Large intestine (tissue), 3 donors: ENCODE data around the gene NKD2. TPM values are rescaled to one million over a fixed set of nuclear protein-coding genes. Genes with fewer than 3 reads are reported as not detected.

Source experiments
- DNase-seq, 2 donors: peaks; one replicate each; pipeline versions ENCODE4 v3.0.0 to v3.0.0-alpha.2; 2013
- H3K27ac ChIP-seq: one replicate; pipeline ENCODE4 v1.5.1; 2013; ENCODE audit warnings: low read length
- H3K27me3 ChIP-seq: 2 replicates; pipeline ENCODE4 v1.6.1; 2013; ENCODE audit warnings: low read length; ENCODE audit not compliant: control insufficient read depth, insufficient read depth
- H3K36me3 ChIP-seq: 2 replicates; pipeline ENCODE4 v1.6.1; 2013; ENCODE audit warnings: low read length; ENCODE audit not compliant: control insufficient read depth, insufficient read depth
- H3K4me1 ChIP-seq: one replicate; pipeline ENCODE4 v1.6.1; 2013; ENCODE audit warnings: low read length; ENCODE audit not compliant: control insufficient read depth, insufficient read depth
- H3K4me3 ChIP-seq: one replicate; pipeline ENCODE4 v1.5.1; 2013; ENCODE audit warnings: low read length
- H3K9me3 ChIP-seq: one replicate; pipeline ENCODE4 v1.6.1; 2013; ENCODE audit warnings: mild to moderate bottlenecking, low read depth, low read length, moderate library complexity; ENCODE audit not compliant: control insufficient read depth
- WGBS: methylation state at CpG from one replicate; pipeline ENCODE4 v1.1.5; 2013; ENCODE audit warnings: low lambda C conversion rate; ENCODE audit not compliant: insufficient coverage; 5-methylcytosine and 5-hydroxymethylcytosine counted together
- polyA plus RNA-seq: library from polyadenylated mRNA; unstranded; fragments of 120-200 nt; gene quantifications from one replicate; pipeline ENCODE4 v1.2.1, GENCODE V29; 2013

The NKD2 gene
- polyA plus RNA-seq, 1 donor, result 15.2 TPM

GRCh38 chr5:1012313-1012841, 3.8 kb downstream of the NKD2 start:
- Histone ChIP-seq H3K27me3 (peaks cover 7% of the 10 kb centered on the region), H3K27ac (no peak overlapping the region), H3K9me3 (peaks cover 2% of the 10 kb centered on the region), H3K4me1 (peaks cover 27% of the 10 kb centered on the region), H3K36me3 (peaks cover 26% of the 10 kb centered on the region), H3K4me3 (no peak overlapping the region)
- WGBS, result no CpG with 5 or more reads among the region's 12 CpGs
- DNase-seq, result no peak

GRCh38 chr5:1012900-1013237, 4.3 kb downstream of the NKD2 start:
- H3K36me3 ChIP-seq, result peaks cover 29% of the 10 kb centered on the region
- H3K27ac ChIP-seq, result no peak overlapping the region
- H3K9me3 ChIP-seq, result no peaks in the 10 kb centered on the region
- WGBS, result no CpG with 5 or more reads among the region's 7 CpGs
- H3K4me3 ChIP-seq, result no peak overlapping the region
- peaks cover 7% of the 10 kb centered on the region for H3K27me3 ChIP-seq
- no peak for DNase-seq
- peaks cover 22% of the 10 kb centered on the region for H3K4me1 ChIP-seq

GRCh38 chr5:1013238-1013947, 4.8 kb downstream of the NKD2 start:
- no peak for DNase-seq
- H3K4me1 ChIP-seq, result peaks cover 17% of the 10 kb centered on the region
- peaks cover 32% of the 10 kb centered on the region for H3K36me3 ChIP-seq
- H3K9me3 ChIP-seq, result no peaks in the 10 kb centered on the region
- no peak overlapping the region for H3K4me3 ChIP-seq
- no CpG with 5 or more reads among the region's 19 CpGs for WGBS
- H3K27me3 ChIP-seq, result peaks cover 6% of the 10 kb centered on the region
- H3K27ac ChIP-seq, result no peak overlapping the region

- Histone ChIP-seq H3K27me3 (peaks cover 5% of the 10 kb centered on the region), H3K4me1 (peaks cover 15% of the 10 kb centered on the region), H3K27ac (no peak overlapping the region), H3K36me3 (peaks cover 34% of the 10 kb centered on the region), H3K9me3 (no peaks in the 10 kb centered on the region), H3K4me3 (no peak overlapping the region)
- DNase-seq, result no peak
- WGBS, result 100% methylated on average over 1 of the region's 3 CpGs
These were observed 5.3 kb downstream of the NKD2 start for GRCh38 chr5:1013948-1014301.

DNA sequence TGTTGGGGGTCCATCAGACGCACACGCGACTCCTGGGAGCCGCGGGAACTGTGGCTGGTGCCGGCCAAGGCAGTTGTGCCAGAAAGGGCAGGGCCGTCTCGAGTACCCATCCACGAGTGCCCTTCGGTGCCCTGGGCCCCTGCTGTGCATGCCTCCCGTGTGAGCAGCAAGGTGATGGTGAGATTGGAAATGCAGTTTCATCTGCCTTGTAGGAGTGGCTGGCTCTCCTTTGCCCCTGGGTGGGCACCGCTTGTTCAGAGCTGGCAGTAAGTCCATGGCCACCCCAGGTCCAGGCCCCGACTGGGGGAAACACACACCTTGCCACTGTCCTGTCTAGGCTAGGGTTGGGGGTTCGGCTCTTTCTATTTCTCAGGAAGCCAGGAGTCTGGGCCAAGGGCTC, 5.7 kb downstream of the NKD2 start:
- Histone ChIP-seq H3K36me3 (peaks cover 35% of the 10 kb centered on the region), H3K9me3 (no peaks in the 10 kb centered on the region), H3K27me3 (peaks cover 5% of the 10 kb centered on the region), H3K27ac (no peak overlapping the region), H3K4me1 (peaks cover 15% of the 10 kb centered on the region), H3K4me3 (no peak overlapping the region)
- no peak for DNase-seq
- WGBS, result no CpG with 5 or more reads among the region's 14 CpGs

- no peak overlapping the region for H3K4me3 ChIP-seq
- no peak for DNase-seq
- peaks cover 35% of the 10 kb centered on the region for H3K36me3 ChIP-seq
- peaks cover 13% of the 10 kb centered on the region for H3K4me1 ChIP-seq
- H3K27ac ChIP-seq, result no peak overlapping the region
- peaks cover 2% of the 10 kb centered on the region for H3K27me3 ChIP-seq
- no peaks in the 10 kb centered on the region for H3K9me3 ChIP-seq
- whole genome bisulfite sequencing, result no CpG with 5 or more reads among the region's 17 CpGs
These were observed 6.2 kb downstream of the NKD2 start for GRCh38 chr5:1014781-1015221.

DNA sequence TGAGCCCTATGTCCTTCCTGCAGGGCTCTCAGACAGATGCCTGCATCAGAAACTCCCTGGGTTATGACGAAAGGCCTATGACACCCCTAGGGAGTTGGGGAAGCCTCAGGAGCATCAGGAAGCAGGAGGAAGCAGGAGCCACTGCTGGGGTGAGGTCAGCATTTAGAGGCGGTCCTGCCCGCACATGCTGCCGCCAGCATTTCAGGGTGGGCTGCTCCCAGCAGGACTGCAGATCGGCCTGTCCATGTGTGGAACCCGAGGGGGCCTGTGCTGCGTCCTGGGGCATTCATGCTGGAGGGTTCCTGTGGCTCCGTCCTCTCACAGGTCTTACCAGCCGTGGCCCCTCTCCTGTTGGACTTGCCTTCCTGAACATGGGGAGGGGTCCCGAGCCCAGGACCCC, 6.9 kb downstream of the NKD2 start:
- Histone ChIP-seq H3K27me3 (no peaks in the 10 kb centered on the region), H3K4me3 (no peak overlapping the region), H3K27ac (no peak overlapping the region), H3K9me3 (no peaks in the 10 kb centered on the region), H3K4me1 (peaks cover 15% of the 10 kb centered on the region), H3K36me3 (peaks cover 35% of the 10 kb centered on the region)
- no CpG with 5 or more reads among the region's 10 CpGs for WGBS
- no peak for DNase-seq

DNA sequence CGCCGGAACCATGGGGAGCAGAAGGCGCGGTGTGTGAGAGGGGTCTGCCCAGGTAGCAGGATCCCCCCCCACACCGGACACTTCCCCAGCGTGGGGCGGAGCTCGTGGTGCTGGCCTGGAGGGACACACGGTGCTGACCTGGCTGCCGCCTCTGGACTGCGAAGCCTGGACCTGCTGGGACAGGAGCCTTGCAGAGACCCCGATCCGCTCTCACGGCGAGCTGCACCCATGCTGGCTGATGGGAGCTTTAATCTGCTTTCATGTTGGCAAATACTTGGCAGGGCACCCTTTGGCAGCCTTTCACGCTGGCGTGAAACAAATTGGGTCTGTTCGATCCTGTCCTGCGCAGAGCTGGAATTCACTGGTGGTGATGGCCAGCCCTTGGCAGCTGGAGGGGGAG, 7.4 kb downstream of the NKD2 start:
- H3K4me3 ChIP-seq, result no peak overlapping the region
- peaks cover 14% of the 10 kb centered on the region for H3K4me1 ChIP-seq
- WGBS, result no CpG with 5 or more reads among the region's 19 CpGs
- H3K36me3 ChIP-seq, result peaks cover 35% of the 10 kb centered on the region
- DNase-seq, result no peak
- H3K9me3 ChIP-seq, result no peaks in the 10 kb centered on the region
- no peak overlapping the region for H3K27ac ChIP-seq
- no peaks in the 10 kb centered on the region for H3K27me3 ChIP-seq

GRCh38 chr5:1016476-1016875, 7.9 kb downstream of the NKD2 start:
- DNase-seq, result no peak
- Histone ChIP-seq H3K9me3 (no peaks in the 10 kb centered on the region), H3K27me3 (no peaks in the 10 kb centered on the region), H3K4me3 (no peak overlapping the region), H3K27ac (no peak overlapping the region), H3K36me3 (peaks cover 31% of the 10 kb centered on the region), H3K4me1 (peaks cover 11% of the 10 kb centered on the region)
- WGBS, result 87% methylated on average over 3 of the region's 16 CpGs

DNA sequence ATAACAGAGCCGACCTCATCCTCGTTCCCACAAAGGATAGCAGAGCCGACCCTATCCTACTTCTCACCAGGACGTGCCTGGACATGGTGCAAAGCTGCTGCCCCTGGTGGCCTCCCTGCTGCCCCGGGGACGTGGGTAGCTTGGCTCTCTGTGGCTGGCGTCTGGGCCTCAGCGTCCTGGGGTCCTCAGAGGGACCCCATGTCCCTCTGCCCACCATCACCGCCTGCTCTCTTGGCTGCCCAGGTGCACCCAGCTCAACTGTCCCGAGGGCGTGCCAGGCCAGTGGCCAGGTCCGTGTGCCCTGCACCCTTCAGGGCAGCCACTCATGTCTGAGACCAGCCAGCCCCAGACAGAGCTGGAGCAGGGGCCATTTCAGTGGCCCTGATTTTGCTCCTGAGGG, 8.5 kb downstream of the NKD2 start:
- WGBS, result no CpG with 5 or more reads among the region's 12 CpGs
- no peak overlapping the region for H3K27ac ChIP-seq
- no peak overlapping the region for H3K4me3 ChIP-seq
- H3K9me3 ChIP-seq, result no peaks in the 10 kb centered on the region
- H3K36me3 ChIP-seq, result peaks cover 31% of the 10 kb centered on the region
- DNase-seq, result no peak
- H3K4me1 ChIP-seq, result peaks cover 16% of the 10 kb centered on the region
- no peaks in the 10 kb centered on the region for H3K27me3 ChIP-seq
